Spleen (tissue), 7 donors: ENCODE measurements around the gene GLIPR1.

Experiments
- POLR2A ChIP-seq, 3 donors: fragments of 450-650 bp; IDR thresholded peaks; one replicate each; pipeline ENCODE4 v1.5.1; 2017; ENCODE audit warnings: antibody characterized with exemption in 3 of 3, mild to moderate bottlenecking in 1 of 3
- TF ChIP-seq, protein P1 (sequence below), 11 experiments: fragments of 200-600 bp in 7 of 11; fragments of 450-650 bp in 4 of 11; sonication (generic) in 4 of 11; IDR thresholded peaks in 8 of 11; conservative IDR thresholded peaks in 3 of 11; 1 replicate in 7 of 11; 2 replicates in 4 of 11; pipeline versions ENCODE4 v1.4.0 to v1.8.0; 2016 to 2021; ENCODE audit warnings: antibody characterized with exemption in 11 of 11, inconsistent platforms in 4 of 11, mild to moderate bottlenecking in 1 of 11
- donor health status: DM: no; HTN: no; CAD: no; lungs with moderate emphysema.
- donor health status: DM: no; HTN: no; CAD: no.
- donor health status: DM: no; HTN: no; CAD: no.

DNA sequence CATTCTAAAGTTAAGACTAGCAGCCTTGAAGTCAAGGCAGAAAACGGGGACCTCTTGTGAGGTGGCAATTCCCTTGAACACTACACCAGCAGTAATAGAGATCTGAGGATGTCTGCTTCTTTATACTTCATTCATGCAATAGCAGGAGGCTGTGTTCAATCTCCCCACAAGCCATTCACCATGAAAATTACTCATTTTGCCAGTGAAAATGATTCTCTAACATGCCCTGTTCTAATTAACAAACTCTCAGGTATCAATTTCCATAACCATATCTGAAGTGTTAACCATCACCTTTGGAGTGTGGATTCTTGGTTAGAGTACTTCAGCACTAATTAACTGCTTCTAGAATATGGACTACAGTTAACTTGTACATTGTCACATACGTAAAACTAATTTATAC, 3.4 kb upstream of the GLIPR1 start:
- TF ChIP-seq, protein P1, sequence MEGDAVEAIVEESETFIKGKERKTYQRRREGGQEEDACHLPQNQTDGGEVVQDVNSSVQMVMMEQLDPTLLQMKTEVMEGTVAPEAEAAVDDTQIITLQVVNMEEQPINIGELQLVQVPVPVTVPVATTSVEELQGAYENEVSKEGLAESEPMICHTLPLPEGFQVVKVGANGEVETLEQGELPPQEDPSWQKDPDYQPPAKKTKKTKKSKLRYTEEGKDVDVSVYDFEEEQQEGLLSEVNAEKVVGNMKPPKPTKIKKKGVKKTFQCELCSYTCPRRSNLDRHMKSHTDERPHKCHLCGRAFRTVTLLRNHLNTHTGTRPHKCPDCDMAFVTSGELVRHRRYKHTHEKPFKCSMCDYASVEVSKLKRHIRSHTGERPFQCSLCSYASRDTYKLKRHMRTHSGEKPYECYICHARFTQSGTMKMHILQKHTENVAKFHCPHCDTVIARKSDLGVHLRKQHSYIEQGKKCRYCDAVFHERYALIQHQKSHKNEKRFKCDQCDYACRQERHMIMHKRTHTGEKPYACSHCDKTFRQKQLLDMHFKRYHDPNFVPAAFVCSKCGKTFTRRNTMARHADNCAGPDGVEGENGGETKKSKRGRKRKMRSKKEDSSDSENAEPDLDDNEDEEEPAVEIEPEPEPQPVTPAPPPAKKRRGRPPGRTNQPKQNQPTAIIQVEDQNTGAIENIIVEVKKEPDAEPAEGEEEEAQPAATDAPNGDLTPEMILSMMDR (IDR thresholded peaks at IDR 0.05 in 8 of 11, conservative IDR thresholded peaks at IDR 0.05 in 3 of 11), result no peak
- no peak for TF ChIP-seq POLR2A (IDR thresholded peaks at IDR 0.05)
